HFFc6 (cell line): Measurements from ENCODE around the gene CEP63. TPM values are rescaled to one million over a fixed set of nuclear protein-coding genes. Genes with fewer than 3 reads are reported as not detected.
"Not testable (repeated sequence)": the region's sequence is repeated elsewhere in the genome, so short reads cannot be mapped to it uniquely, and the experiment has no call there.

ENCODE experiments used
- DNase-seq: peaks from one replicate; pipeline ENCODE4 v3.0.0-alpha.2; 2018
- H3K27ac Mint-ChIP-seq: 2 replicates; pipeline ENCODE4 v1.8.0; 2020; ENCODE audit warnings: mild to moderate bottlenecking, mixed read lengths
- H3K27me3 Mint-ChIP-seq: 2 replicates; pipeline ENCODE4 v1.8.0; 2021; ENCODE audit warnings: mild to moderate bottlenecking, moderate library complexity, mixed read lengths; ENCODE audit not compliant: insufficient read depth
- H3K36me3 Mint-ChIP-seq: 2 replicates; pipeline ENCODE4 v1.8.0; 2021; ENCODE audit warnings: low read depth, mixed read lengths
- H3K4me1 Mint-ChIP-seq: 2 replicates; pipeline ENCODE4 v1.8.0; 2020; ENCODE audit warnings: low read depth, mixed read lengths
- H3K4me3 Mint-ChIP-seq: 2 replicates; pipeline ENCODE4 v1.8.0; 2020; ENCODE audit warnings: mild to moderate bottlenecking, moderate library complexity, mixed read lengths
- H3K9me3 Mint-ChIP-seq: 2 replicates; pipeline ENCODE4 v1.8.0; 2020; ENCODE audit warnings: mild to moderate bottlenecking, mixed read lengths
- total RNA-seq, 6 experiments: library from RNA; stranded (reverse); fragmentation: NEBNext Ultra II Directional; extraction: Animal tissue kit (Norgen Biotek cat#: 25700); gene quantifications; 2 replicates in 1 of 6; 3 replicates in 5 of 6; pipeline ENCODE4 v1.2.3, GENCODE V29; 2021
- TF ChIP-seq, protein P1 (sequence below): fragments of 200-600 bp; sonication (generic); IDR thresholded peaks from 2 replicates; pipeline ENCODE4 v1.5.0; 2021; ENCODE audit warnings: antibody characterized with exemption, mild to moderate bottlenecking

CEP63 gene
- total RNA-seq, 6 experiments from 2014 or later = 17.3 to 23.3 (median 21.3) TPM

DNA sequence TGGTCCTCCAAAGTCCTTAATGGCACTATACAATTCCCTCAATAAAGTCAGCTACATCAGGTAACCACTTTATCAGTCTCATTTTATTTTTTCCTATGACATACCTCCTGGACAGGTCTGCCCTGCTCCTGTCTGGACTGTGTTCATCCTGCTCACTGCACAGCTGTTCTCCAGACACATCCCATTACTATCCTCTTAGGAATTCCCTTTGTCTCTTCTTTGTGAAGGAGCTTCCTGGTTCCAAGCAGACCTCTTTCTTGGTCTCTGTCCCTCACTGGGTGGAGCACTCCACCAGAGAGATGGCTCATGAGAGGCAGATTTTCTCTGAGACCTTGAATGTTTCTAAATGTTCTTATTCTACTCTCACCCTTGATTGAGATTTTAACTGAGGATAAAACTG is 104.9 kb downstream of the CEP63 start:
- no peak for DNase-seq
- Mint-ChIP-seq H3K36me3 (no peaks in the 10 kb centered on the region; the same call in 1 of the 2 replicates), H3K4me1 (no peaks in the 10 kb centered on the region), H3K27ac (no peak overlapping the region), H3K9me3 (no peaks in the 10 kb centered on the region), H3K27me3 (peaks cover 28% of the 10 kb centered on the region), H3K4me3 (no peak overlapping the region)
- TF ChIP-seq, protein P1, sequence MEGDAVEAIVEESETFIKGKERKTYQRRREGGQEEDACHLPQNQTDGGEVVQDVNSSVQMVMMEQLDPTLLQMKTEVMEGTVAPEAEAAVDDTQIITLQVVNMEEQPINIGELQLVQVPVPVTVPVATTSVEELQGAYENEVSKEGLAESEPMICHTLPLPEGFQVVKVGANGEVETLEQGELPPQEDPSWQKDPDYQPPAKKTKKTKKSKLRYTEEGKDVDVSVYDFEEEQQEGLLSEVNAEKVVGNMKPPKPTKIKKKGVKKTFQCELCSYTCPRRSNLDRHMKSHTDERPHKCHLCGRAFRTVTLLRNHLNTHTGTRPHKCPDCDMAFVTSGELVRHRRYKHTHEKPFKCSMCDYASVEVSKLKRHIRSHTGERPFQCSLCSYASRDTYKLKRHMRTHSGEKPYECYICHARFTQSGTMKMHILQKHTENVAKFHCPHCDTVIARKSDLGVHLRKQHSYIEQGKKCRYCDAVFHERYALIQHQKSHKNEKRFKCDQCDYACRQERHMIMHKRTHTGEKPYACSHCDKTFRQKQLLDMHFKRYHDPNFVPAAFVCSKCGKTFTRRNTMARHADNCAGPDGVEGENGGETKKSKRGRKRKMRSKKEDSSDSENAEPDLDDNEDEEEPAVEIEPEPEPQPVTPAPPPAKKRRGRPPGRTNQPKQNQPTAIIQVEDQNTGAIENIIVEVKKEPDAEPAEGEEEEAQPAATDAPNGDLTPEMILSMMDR = no peak

DNA sequence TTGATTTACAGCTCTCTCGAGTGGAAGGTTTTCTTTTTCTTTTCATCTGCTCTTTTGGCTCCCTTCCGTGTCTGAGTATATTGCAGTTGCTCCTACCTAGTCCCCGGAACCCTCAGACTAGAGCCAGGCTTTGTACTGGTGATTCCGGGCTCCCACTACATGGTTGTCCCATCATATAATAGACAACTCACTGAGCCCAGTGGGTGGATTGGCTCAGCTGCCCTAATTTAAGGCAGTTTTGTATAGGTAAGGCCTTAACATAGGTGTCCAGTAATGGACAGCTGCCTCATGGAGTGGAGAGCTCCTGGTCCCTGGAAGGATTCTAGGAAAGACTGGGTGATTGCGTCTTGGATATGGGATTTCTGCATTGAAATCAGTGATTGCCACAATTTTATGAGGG is 106.9 kb downstream of the CEP63 start:
- H3K4me3 Mint-ChIP-seq = no peak overlapping the region
- H3K9me3 Mint-ChIP-seq = no peaks in the 10 kb centered on the region
- no peaks in the 10 kb centered on the region; the same call in 1 of the 2 replicates for H3K36me3 Mint-ChIP-seq
- TF ChIP-seq, protein P1 = no peak
- no peak overlapping the region for H3K27ac Mint-ChIP-seq
- no peaks in the 10 kb centered on the region for H3K4me1 Mint-ChIP-seq
- no peak for DNase-seq
- H3K27me3 Mint-ChIP-seq = peaks cover 21% of the 10 kb centered on the region

DNA sequence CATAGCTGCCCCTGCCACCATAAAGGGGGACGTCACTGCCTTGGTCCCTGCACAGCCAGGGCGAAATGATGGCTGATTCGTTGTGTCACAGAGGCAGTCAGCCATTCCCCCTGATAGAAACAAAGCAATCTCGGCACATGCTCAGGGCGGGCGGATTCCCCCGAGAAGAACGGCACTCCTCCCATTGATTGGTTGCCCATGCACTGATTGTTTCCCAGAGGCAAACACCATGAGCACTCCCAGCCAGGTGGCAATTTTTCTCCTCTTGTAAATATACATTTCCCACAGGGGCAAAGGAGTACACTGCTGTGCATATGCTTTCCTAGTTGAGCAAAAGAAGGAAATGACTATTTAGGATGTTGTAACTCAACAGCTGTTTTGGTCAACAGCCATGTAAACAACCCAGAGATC is 108.5 kb downstream of the CEP63 start:
- TF ChIP-seq, protein P1 = no peak
- H3K27me3 Mint-ChIP-seq = peaks cover 23% of the 10 kb centered on the region
- H3K9me3 Mint-ChIP-seq = no peaks in the 10 kb centered on the region
- H3K4me1 Mint-ChIP-seq = no peaks in the 10 kb centered on the region
- DNase-seq = no peak
- H3K4me3 Mint-ChIP-seq = no peak overlapping the region
- H3K27ac Mint-ChIP-seq = no peak overlapping the region
- no peaks in the 10 kb centered on the region; the same call in 1 of the 2 replicates for H3K36me3 Mint-ChIP-seq

DNA sequence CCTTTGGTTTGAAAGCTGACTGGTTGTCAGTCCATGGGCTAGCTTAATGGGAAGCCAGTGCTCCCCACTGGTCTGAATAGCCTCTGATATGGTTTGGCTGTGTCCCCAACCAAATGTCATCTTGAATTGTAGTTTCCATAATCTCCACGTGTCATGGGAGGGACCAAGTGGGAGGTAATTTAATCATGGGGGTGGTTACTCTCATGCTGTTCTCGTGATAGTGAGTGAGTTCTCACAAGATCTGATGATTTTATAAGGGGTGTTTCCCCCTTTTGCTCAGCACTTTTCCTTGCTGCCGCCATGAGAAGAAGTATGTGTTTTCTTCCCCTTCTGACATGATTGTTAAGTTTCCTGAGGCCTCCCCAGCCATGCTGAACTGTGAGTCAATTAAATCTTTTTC is 109.1 kb downstream of the CEP63 start:
- DNase-seq, H3K36me3 Mint-ChIP-seq, H3K4me3 Mint-ChIP-seq, H3K9me3 Mint-ChIP-seq, H3K27ac Mint-ChIP-seq, H3K4me1 Mint-ChIP-seq: not testable (repeated sequence)
- peaks cover 24% of the 10 kb centered on the region for H3K27me3 Mint-ChIP-seq

DNA sequence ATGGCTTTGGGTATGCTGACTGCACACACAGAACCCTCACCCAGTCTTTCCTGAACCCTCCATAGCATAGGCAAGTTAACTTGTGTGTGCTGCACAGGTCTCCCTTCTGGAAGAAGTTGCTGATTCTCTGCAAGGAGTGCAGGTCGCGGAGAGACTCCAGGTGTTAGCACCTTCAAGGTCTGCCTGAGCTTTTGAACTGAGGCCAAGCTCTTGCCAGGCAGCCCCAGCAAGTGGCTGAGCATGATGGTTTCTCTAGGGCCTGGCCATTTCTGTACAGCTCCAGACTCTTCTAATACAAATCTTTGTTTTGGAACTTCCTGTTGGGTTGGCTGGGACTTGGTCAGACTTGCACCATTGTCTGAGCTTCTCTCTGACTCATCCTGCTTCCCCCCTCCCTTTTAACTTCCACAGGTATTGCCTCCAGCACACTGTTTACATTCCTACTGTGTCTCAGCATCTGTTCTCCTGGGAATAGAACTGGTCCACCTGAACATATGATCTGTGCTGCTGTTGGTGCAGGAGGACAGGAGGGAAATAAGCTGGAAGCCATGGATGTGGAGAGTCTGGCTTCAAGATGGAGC is 111.6 kb downstream of the CEP63 start:
- Mint-ChIP-seq H3K4me1 (peaks cover 15% of the 10 kb centered on the region), H3K9me3 (no peaks in the 10 kb centered on the region), H3K36me3 (no peaks in the 10 kb centered on the region; the same call in 1 of the 2 replicates), H3K4me3 (no peak overlapping the region), H3K27me3 (peaks cover 22% of the 10 kb centered on the region), H3K27ac (no peak overlapping the region)
- TF ChIP-seq, protein P1 = no peak
- no peak for DNase-seq

DNA sequence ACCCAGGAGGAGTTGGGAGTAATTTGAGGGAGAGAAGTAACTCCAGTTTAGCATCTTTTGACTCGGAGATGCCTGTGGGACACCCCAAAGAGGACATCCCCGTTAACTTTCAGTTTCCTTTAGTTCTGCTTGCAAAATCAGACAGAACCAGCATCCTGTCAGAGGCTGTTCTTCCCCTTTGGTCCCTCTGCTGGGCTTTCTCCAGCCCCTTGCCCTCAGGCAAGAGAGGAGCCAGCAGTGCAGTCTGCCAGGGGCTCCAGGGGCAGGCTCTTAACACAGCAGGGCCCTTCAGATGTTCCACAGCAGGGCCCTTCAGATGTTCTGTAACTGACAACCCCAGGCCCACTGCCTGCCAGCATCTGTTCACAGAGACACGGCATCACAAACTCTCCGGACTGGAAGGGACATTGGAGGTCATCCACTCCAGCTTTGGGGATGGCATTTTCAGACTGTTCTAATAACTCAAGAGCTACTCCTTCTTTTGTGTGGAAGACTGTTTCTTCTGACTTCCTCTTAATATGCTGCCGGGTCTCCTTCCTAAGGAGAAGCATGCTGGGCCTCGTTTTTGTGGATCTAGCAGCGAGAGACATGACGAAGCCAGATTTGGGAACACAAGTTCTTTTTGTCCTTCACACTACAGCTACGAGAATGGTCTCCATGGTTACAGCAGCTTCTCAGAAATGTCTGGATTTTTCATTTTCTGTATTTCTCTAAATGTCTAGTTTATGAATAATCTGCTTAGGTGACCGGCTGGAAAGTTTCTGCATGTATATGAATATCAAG is 113.1 kb downstream of the CEP63 start:
- Mint-ChIP-seq H3K9me3 (no peaks in the 10 kb centered on the region), H3K27me3 (peaks cover 21% of the 10 kb centered on the region), H3K4me3 (no peak overlapping the region), H3K27ac (no peak overlapping the region), H3K4me1 (peaks cover 15% of the 10 kb centered on the region), H3K36me3 (no peaks in the 10 kb centered on the region; the same call in 1 of the 2 replicates)
- TF ChIP-seq, protein P1 = no peak
- no peak for DNase-seq
